AG04450 (cell line): Measurements from ENCODE around the gene KCND3. TPM values are rescaled to one million over a fixed set of nuclear protein-coding genes. Genes with fewer than 3 reads are reported as not detected.
A peak's percentile ranks its signal among the peaks of the same experiment; 100 is the strongest.

Source experiments
- CTCF ChIA-PET: fragments of 300-600, 350-600 bp; formaldehyde crosslinking; extraction: SDS; loops from one replicate; lab custom pipeline; 2022; ENCODE audit warnings: antibody characterized with exemption, inconsistent platforms; lab: Charles Lee
- POLR2A ChIA-PET: fragments of 350-600 bp; formaldehyde crosslinking; extraction: SDS; loops from one replicate; lab custom pipeline; 2021; ENCODE audit warnings: antibody characterized with exemption, inconsistent platforms; lab: Yijun Ruan, JAX
- DNase-seq: peaks from one replicate; pipeline ENCODE4 v3.0.0-alpha.2; 2011; ENCODE audit warnings: low read depth, low spot score
- H3K27ac ChIP-seq: one replicate; pipeline ENCODE4 v1.5.1; 2012; ENCODE audit warnings: low read depth, low read length, control low read depth
- H3K27me3 ChIP-seq: one replicate; pipeline ENCODE4 v1.6.0; 2012; ENCODE audit warnings: low read length; ENCODE audit not compliant: control insufficient read depth, insufficient read depth
- H3K4me3 ChIP-seq: 2 replicates; pipeline ENCODE4 v1.5.1; 2011; ENCODE audit warnings: mild to moderate bottlenecking, low read depth, low read length, control low read depth
- H3K9me3 ChIP-seq: 2 replicates; pipeline ENCODE4 v1.5.1; 2012; ENCODE audit warnings: low read length; ENCODE audit not compliant: control insufficient read depth, insufficient read depth
- CTCF ChIP-seq: IDR thresholded peaks from 2 replicates; pipeline ENCODE4 v1.5.1; 2011; ENCODE audit warnings: low read depth, low read length, control low read depth, inconsistent platforms
- polyA plus RNA-seq: library from polyadenylated mRNA; depleted of rRNA; stranded (reverse); fragments of >200 nt; gene quantifications from 2 replicates; pipeline ENCODE4 v1.2.3, GENCODE V29; 2011

KCND3 gene
- polyA plus RNA-seq, 1 experiment: 0.02 TPM

GRCh38 chr1:111880881-111881837 lies 108.3 kb downstream of the KCND3 start:
- POLR2A ChIA-PET: no interaction called here
- no peak for TF ChIP-seq CTCF
- Histone ChIP-seq H3K4me3 (no peak overlapping the region), H3K27ac (no peak overlapping the region), H3K27me3 (peaks cover 2% of the 10 kb centered on the region), H3K9me3 (no peaks in the 10 kb centered on the region; the same call in 1 of the 2 replicates)
- CTCF ChIA-PET: no interaction called here
- DNase-seq: no peak

- no peaks in the 10 kb centered on the region; the same call in 1 of the 2 replicates for H3K9me3 ChIP-seq
- peaks cover 2% of the 10 kb centered on the region for H3K27me3 ChIP-seq
- no peak overlapping the region for H3K4me3 ChIP-seq
- ChIA-PET CTCF (interaction anchor here (0.5 kb wide), 1 partner anchor 459 kb away, joined by 3 read pairs; no protein-coding TSS in a partner anchor), POLR2A (no interaction called here)
- DNase-seq: peak; percentile 51
- H3K27ac ChIP-seq: peak overlapping the region; percentile 68
- TF ChIP-seq CTCF: no peak
Observed at GRCh38 chr1:111879081-111879480, 110.4 kb downstream of the KCND3 start.

GRCh38 chr1:111878649-111879048 lies 110.8 kb downstream of the KCND3 start:
- DNase-seq: no peak
- H3K27me3 ChIP-seq: peaks cover 3% of the 10 kb centered on the region
- no peak overlapping the region for H3K4me3 ChIP-seq
- POLR2A ChIA-PET: no interaction called here
- H3K27ac ChIP-seq: peak overlapping the region; percentile 65
- no peaks in the 10 kb centered on the region; the same call in 1 of the 2 replicates for H3K9me3 ChIP-seq
- CTCF ChIA-PET: no interaction called here
- TF ChIP-seq CTCF: no peak

- Histone ChIP-seq H3K9me3 (no peaks in the 10 kb centered on the region; the same call in 1 of the 2 replicates), H3K27me3 (peaks cover 8% of the 10 kb centered on the region), H3K4me3 (no peak overlapping the region), H3K27ac (peak overlapping the region; percentile 65)
- TF ChIP-seq CTCF: no peak
- DNase-seq: no peak
- ChIA-PET CTCF (no interaction called here), POLR2A (no interaction called here)
Observed at GRCh38 chr1:111878091-111878490, 111.4 kb downstream of the KCND3 start.

GRCh38 chr1:111876631-111877030 lies 112.8 kb downstream of the KCND3 start:
- POLR2A ChIA-PET: no interaction called here
- TF ChIP-seq CTCF: no peak
- Histone ChIP-seq H3K9me3 (no peaks in the 10 kb centered on the region), H3K4me3 (no peak overlapping the region), H3K27me3 (peaks cover 8% of the 10 kb centered on the region), H3K27ac (no peak overlapping the region)
- DNase-seq: no peak
- CTCF ChIA-PET: no interaction called here
